ENCODE measurements around the gene ZFR. TPM values are rescaled to one million over a fixed set of nuclear protein-coding genes. Genes with fewer than 3 reads are reported as not detected.

The ZFR gene
- total and polyA plus RNA-seq, 2 donors from 2014 or later = 25.7 to 65.2 TPM

DNA sequence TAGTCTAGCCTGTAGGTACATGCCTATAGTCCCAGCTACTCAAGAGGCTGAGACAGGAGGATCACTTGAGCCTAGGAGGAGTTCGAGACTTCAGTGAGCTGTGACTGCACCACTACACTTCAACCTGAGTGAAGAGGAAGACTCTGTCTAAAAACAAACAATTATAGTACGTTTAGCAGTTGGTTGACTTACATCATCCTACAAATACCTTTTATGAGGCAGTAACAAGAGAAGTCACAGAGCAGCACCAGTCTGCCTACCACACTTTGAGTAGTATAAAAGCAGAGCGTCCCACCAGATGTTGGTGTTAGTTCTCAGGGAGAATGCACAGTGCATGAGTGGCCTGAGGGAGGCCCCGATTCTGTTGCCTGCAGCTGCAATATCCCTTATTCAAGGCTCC lies 16.1 kb downstream of the ZFR start:
- no peak for DNase-seq
- no peak overlapping the region for H3K4me3 ChIP-seq (ENCODE audit: low read length in 3 of 3)
- H3K27ac ChIP-seq (ENCODE audit: low read depth in 2 of 2, low read length in 2 of 2) = no peak overlapping the region
- no peak for FAIRE-seq
- no peak overlapping the region for H3K9ac ChIP-seq (ENCODE audit: low read length in 3 of 3)
- intact Hi-C loops (cut with DNase I) = no loop called here
- H3K27me3 ChIP-seq (ENCODE audit: control insufficient read depth, insufficient read depth, low read length) = no peaks in the 10 kb centered on the region
- no peak for TF ChIP-seq CTCF (IDR thresholded peaks at IDR 0.05; ENCODE audit: borderline replicate concordance, extremely low read depth, insufficient read depth)
- no peaks in the 10 kb centered on the region for H3K9me3 ChIP-seq (ENCODE audit: control insufficient read depth in 2 of 3, insufficient read depth in 1 of 3, low read length in 3 of 3)
- peaks cover 0 to 7% (median 0%) of the 10 kb centered on the region in 3 donors for H3K36me3 ChIP-seq (ENCODE audit: control insufficient read depth in 2 of 3, insufficient read depth in 3 of 3, low read length in 3 of 3)
- H3K4me1 ChIP-seq (ENCODE audit: control insufficient read depth in 2 of 3, insufficient read depth in 2 of 3, low read depth in 1 of 3, low read length in 3 of 3) = no peaks in the 10 kb centered on the region

- intact Hi-C loops (cut with DNase I) = no loop called here
- Histone ChIP-seq H3K27ac (ENCODE audit: low read depth in 2 of 2, low read length in 2 of 2) (no peak overlapping the region), H3K27me3 (ENCODE audit: control insufficient read depth, insufficient read depth, low read length) (no peaks in the 10 kb centered on the region), H3K9me3 (ENCODE audit: control insufficient read depth in 2 of 3, insufficient read depth in 1 of 3, low read length in 3 of 3) (no peaks in the 10 kb centered on the region), H3K9ac (ENCODE audit: low read length in 3 of 3) (no peak overlapping the region), H3K36me3 (ENCODE audit: control insufficient read depth in 2 of 3, insufficient read depth in 3 of 3, low read length in 3 of 3) (peaks cover 0 to 7% (median 0%) of the 10 kb centered on the region in 3 donors), H3K4me1 (ENCODE audit: control insufficient read depth in 2 of 3, insufficient read depth in 2 of 3, low read depth in 1 of 3, low read length in 3 of 3) (no peaks in the 10 kb centered on the region), H3K4me3 (ENCODE audit: low read length in 3 of 3) (no peak overlapping the region)
- FAIRE-seq (no peak), DNase-seq (no peak)
- TF ChIP-seq CTCF (IDR thresholded peaks at IDR 0.05; ENCODE audit: borderline replicate concordance, extremely low read depth, insufficient read depth) = no peak
Measured at GRCh38 chr5:32426440-32427151, 17.9 kb downstream of the ZFR start.

DNA sequence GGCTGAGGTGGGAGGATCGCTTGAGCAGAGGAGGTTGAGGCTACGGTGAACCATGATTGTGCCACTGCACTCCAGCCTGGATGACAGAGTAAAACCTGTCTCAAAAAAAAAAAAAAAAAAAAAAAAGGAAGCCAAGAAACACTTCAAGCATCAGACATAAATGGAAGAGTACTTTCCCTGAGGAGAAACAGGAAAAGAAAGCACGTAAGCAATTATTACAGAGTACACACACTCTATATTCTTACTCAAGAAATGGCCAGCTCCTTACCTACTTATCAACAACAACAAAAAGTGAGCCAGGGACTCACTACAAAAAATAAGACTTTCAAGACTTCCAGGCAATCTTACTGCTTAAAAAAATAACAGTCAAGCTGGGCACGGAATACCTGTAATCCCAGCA lies 21.8 kb downstream of the ZFR start:
- Histone ChIP-seq H3K9ac (ENCODE audit: low read length in 3 of 3) (no peak overlapping the region), H3K4me1 (ENCODE audit: control insufficient read depth in 2 of 3, insufficient read depth in 2 of 3, low read depth in 1 of 3, low read length in 3 of 3) (peaks cover 0 to 2% (median 0%) of the 10 kb centered on the region in 3 donors), H3K27ac (ENCODE audit: low read depth in 2 of 2, low read length in 2 of 2) (no peak overlapping the region), H3K9me3 (ENCODE audit: control insufficient read depth in 2 of 3, insufficient read depth in 1 of 3, low read length in 3 of 3) (no peaks in the 10 kb centered on the region), H3K36me3 (ENCODE audit: control insufficient read depth in 2 of 3, insufficient read depth in 3 of 3, low read length in 3 of 3) (peaks cover 0 to under 1% (median 0%) of the 10 kb centered on the region in 3 donors), H3K27me3 (ENCODE audit: control insufficient read depth, insufficient read depth, low read length) (no peaks in the 10 kb centered on the region), H3K4me3 (ENCODE audit: low read length in 3 of 3) (no peak overlapping the region)
- TF ChIP-seq CTCF (IDR thresholded peaks at IDR 0.05; ENCODE audit: borderline replicate concordance, extremely low read depth, insufficient read depth) = no peak
- intact Hi-C loops (cut with DNase I) = no loop called here
- no peak for FAIRE-seq
- DNase-seq = no peak

All from kidney (tissue), 14 donors.